Subcutaneous adipose tissue (tissue), 4 donors: Measurements from ENCODE around the gene PLOD2. TPM values are rescaled to one million over a fixed set of nuclear protein-coding genes. Genes with fewer than 3 reads are reported as not detected.

Experiments
- CTCF ChIP-seq: fragments of 450-650 bp; IDR thresholded peaks from one replicate; pipeline ENCODE4 v1.5.1; 2016; ENCODE audit warnings: low read depth, mild to moderate bottlenecking, control low read depth, antibody characterized with exemption, moderate library complexity
- total RNA-seq, 4 donors: library from RNA; depleted of rRNA; stranded (reverse); fragments of >200 nt; gene quantifications; one replicate each; pipeline ENCODE4 v1.1.0, GENCODE V29; 2016

The PLOD2 gene
- total RNA-seq, 4 donors from 2014 or later, result 86.7 to 144 (median 93.8) TPM

- TF ChIP-seq CTCF, result no peak
These were observed 31.2 kb downstream of the PLOD2 start for GRCh38 chr3:146129750-146130149.

GRCh38 chr3:146128939-146129338, 32.0 kb downstream of the PLOD2 start:
- no peak for TF ChIP-seq CTCF

- no peak for TF ChIP-seq CTCF
These were observed 32.8 kb downstream of the PLOD2 start for GRCh38 chr3:146128179-146128578.

- no peak for TF ChIP-seq CTCF
These were observed 35.0 kb downstream of the PLOD2 start for GRCh38 chr3:146125951-146126350.

GRCh38 chr3:146124126-146124801, 36.7 kb downstream of the PLOD2 start:
- no peak for TF ChIP-seq CTCF

- TF ChIP-seq CTCF, result no peak
These were observed 43.3 kb downstream of the PLOD2 start for GRCh38 chr3:146117406-146118285.

- no peak for TF ChIP-seq CTCF
These were observed 45.4 kb downstream of the PLOD2 start for GRCh38 chr3:146115619-146116018.
